GM21723 (cell line): ENCODE results near the gene MSI2.

Source experiments
- ATAC-seq: cut with Tn5 transposase; IDR thresholded peaks from one replicate; pipeline ENCODE4 v1.9.1; 2021; ENCODE audit warnings: mild to moderate bottlenecking, moderate library complexity; ENCODE audit not compliant: unreplicated experiment

Gene MSI2

DNA sequence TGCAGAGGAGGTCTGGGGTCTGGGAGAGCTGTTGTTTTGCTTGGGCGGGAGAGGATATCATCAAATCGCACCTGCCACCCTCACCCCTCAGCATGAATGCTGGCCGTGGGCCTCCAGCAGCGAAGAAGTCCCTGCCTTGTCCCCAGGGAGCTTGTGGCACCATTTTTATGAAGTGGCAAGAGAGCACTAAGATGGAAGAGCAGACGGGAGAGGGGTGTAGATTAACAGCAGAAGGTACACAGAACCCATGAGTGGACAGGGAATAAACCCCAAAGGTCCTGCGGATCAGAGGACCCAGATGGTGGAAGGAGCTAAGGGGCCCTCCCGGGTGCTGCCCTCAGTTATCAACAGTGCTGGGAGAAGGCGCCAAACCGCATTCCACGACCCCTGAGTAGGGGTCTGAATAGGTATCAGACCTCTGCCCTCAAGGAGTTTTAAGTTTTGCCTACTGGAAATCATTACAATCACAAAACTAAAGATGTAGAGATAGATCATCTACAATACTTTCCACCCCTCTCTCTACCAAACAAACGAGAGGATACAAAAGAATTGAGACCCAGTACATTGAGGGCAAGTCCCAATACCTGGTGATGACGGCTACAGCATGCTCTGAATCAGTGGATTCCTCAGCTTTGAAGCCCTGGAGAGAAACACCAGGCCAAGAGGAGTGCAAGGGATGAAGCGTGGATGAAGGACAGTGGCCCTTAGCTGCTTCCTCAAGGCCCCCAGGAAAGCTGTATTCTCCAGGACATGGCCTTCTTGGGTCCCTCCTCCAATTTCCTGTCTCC is 428.6 kb downstream of the MSI2 start:
- no peak for ATAC-seq

DNA sequence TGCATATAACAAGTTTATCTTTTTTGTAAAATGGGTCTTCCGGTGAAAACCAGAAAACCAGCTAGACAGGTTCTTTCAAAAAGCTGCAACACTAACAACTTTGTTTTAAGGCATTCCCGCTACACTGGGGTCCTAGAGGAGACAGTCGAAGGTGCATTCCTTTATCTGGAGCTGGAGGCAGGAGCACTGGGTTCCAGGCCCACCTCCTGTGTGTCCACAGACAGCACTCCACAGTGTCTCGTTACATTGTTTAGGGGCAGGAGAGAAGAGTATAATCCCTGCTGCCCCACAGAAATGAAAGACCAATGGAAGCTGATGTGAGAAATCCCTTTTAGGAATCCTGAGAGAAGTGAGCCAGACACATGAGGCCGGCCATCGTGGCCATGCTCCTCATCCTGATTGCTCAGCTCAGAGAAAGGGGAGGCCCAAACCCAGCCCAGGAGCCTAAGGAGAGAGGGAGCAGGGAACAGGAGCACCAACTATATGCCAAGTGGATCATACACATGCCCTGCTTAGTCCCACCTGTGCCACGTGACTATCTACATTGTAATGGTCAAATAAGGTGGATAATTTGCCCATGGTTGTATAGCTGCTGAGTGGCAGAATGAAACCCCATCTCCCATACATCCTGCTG is 429.3 kb downstream of the MSI2 start:
- no peak for ATAC-seq

DNA sequence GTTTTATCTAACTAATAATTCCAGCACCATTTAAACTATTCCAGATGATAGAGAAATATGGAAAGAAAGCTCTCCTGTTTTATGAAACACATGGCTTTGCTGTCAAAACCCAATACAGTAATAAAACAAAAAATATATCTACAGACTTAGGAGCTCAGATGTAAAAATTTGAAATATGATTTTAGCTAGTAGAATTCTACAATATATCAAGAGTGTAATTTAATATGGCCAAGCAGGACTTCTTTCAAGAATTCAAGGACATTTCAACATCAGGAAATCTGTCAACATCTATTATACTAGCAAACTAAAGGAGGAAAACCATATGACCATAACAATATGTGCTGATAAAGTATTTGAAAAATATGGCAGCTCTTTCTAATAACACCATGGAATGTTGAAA is 431.3 kb downstream of the MSI2 start:
- ATAC-seq, result no peak

DNA sequence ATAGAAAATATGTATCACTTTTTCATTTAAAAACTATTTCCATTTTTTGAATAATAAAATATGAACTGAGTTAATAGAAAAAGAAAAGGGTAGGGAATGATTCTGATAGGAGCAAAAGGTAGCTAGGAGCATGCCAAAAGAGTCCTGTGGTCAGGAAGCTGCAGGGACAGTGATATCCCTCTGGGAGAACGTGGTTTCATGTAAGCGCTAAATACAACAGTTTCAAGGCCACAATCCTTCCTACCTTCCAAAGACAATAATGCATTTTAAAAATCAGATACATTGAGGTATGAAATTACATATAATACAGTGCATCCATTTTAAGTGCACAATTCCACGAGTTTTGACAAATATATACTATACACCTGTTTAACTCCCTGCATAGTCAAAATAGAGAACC is 432.9 kb downstream of the MSI2 start:
- ATAC-seq, result no peak

DNA sequence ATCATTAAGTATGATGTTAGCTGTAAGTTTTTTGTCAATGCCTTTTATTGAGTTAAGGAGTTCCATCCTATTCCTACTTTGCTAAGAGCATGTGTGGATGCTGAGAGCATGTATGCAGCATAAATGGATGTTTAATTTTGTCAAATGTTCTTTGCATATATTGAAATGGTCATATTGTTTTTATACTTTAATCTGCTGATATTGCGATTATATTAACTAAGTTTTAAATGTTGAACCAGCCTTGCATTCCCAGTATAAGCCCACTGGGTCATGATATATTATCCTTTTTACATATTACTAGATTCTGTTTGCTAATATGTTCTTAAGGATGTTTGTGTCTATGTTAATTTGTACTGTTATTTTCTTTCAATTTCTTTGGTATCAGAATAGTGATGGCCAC is 435.6 kb downstream of the MSI2 start:
- ATAC-seq, result no peak

DNA sequence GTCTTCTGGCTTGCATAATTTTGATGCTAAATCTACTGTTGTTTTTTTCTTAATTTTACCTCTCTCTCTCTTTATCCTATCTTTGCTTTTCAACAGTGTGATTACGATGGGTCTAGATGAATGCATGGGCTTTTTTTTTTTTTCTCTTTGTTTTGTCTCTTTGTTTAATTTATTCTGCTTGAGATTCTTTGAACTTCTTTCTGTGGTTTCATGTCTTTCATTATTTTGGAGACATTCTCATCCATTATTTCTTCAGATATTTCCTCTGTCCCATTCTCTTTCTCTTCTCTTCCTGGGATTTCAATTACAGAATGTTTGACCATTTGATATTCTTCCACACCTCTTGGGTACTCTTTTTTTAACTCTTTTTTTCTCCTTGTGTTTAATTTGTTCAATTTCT is 436.4 kb downstream of the MSI2 start:
- no peak for ATAC-seq

DNA sequence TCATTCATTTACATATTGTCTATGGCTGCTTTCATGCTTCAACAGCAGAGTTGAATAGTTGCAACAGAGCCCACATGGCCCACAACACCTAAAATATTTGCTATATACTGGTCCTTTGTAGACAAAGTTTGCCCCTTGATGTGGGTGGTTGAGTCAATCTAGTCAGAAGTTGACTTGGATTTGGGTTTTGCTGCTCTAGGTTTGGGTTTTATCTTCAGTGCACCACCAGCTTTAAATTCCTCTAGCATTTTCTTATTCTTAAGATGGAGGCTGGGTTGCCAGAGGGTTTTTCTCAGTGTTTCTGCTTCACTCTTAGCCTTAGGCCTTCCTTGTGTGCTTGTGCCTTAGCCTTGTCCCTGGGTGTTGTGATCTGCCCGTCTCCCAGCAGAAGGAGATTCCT is 437.7 kb downstream of the MSI2 start:
- no peak for ATAC-seq

DNA sequence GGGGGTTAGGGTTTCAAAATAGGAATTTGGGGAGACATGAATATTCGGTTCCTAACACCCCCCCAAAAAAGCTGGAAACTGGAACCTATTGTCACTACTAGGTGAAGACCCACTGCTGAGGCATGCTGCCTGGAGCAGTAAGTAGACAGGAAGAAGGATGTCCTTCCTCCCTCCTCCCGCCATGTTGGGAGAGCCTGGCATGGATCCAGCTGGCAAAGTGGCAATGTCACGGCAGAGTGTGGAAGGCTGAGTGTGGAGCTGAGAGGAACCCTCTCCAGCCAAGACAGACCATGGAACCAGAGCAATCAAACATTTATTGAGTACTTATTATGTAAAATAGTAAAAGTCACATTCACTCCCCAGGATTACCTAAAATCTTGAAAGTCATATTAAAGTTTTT is 439.7 kb downstream of the MSI2 start:
- no peak for ATAC-seq

DNA sequence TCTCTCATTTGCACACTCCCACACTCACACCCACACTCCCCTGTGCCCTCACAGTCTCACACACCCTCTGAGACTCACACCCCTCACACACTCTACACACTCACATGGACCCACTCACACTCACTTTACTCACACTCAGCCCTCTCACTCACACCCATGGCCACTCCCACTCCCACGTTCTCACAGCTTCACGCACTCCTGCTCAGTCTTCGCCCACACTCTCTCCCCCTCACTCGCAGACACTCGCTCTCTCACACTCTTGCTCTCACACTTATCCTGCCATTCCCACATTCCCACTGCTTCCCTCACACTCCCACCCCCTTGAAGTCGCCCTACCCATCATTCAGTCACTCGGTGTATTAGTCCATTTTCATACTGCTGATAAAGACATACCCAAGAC is 440.9 kb downstream of the MSI2 start:
- no peak for ATAC-seq

DNA sequence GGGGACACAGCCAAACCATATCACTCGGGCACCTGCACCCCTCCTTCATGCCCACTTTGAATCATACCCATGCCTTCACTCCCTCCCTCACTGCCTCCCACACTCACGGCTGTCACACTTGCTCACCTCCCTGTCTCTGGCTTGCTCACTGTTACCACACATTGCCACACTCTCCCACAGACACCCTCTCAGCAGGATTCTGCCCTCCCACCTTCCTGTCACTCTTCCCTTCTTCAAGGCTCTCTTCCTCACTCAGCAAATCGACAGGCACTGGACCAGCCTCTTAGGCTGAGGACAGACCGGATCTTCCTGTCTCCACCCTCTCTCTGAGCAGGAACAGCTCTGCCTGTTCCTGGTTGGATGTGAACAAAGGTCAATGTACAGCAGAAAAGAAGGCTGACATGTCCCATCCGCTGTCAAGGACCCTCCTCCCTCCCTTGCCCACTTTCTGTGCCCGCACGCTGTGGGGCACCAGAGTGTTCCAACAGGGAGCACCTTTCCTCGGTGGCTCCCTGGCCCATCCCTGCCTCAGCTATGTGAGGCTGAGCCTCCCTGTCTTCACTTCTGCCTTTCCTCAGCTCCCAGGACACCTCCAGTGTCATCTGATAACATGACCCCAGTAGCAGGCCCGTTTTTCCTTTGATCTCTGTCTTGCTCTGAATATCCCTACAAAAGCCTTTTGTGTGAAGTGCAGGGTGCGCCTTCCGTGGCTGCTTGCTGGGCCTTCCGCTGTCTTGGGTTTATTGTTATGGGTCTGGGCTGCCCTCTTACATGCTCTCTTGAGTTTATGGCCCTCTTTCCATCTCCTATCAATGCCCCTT is 441.8 kb downstream of the MSI2 start:
- no peak for ATAC-seq

DNA sequence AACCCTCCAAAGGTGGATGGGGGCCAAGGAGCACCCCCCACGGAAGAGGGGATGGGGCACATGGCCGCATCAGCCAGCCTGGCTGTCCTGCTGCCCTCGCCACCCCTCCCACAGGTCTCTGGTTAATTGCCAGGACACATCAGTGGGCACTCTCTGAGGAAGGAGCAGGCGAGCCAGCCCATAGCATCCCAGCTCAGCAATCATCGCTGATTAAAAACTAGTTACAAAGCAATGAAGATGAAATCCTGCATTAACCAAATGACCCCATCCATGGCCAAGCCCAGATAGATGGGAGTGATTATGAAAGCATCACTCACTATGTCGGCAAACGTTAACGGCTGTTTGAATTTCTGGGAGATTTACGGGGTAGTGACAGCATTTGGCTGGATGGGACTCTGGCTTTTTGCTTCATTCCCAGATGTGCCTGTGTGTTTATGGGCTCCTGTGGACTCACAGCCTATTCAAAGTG is 443.5 kb downstream of the MSI2 start:
- no peak for ATAC-seq

DNA sequence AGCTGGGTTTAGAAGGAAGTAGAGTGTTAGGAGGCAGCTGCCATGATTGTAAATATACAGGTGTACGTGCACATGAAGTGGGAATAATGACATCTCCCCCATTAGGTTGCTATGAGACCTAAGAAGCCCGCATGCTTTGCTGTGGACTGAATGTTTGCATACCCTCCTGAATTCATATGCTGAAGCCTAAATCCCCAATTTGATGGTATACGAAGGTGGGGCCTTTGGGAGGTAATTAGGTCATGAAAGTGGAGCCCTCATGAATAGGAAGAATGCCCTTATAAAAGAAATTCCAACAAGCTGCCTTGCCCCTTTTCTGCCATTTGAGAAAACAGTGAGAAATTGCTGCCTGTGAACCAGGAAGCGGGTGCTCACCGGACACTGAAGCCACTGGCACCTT is 444.8 kb downstream of the MSI2 start:
- no peak for ATAC-seq

DNA sequence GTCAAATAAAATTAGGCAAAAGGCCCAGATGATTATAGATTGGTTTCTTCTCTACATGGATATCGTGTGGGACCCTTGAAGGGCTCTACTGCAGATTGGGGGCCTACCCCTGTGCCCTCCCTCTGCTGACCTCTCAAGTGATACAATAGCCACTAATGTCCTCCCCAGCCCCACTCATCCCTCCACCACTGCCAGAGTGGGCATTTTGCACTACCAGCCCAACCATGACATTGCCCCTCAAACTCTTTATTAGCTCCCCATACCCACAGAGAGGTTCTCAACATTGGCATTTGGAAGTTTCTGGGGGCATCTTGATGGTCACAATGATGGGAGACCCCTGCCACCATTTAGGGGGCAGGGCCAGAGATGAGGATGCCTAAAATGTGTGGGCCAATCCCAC is 446.9 kb downstream of the MSI2 start:
- ATAC-seq, result no peak

DNA sequence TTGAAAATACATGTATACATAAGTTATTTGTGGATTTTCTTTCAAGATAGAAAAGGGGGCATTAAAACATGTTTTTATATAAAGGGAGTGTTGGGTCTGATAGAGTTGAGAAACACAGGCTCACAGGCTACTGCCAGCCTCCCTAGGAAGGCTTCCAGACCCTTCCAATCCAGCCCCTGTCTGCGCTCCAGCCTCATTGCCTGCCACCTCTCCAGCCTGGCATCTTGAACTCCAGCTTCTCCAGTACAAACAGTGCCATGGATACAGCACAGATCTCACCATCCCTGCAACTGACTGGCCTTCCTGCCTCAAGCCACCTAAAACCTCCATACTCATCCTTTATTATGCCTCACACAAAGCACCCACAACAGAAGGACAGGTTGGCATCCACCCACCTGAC is 448.1 kb downstream of the MSI2 start:
- ATAC-seq, result no peak

DNA sequence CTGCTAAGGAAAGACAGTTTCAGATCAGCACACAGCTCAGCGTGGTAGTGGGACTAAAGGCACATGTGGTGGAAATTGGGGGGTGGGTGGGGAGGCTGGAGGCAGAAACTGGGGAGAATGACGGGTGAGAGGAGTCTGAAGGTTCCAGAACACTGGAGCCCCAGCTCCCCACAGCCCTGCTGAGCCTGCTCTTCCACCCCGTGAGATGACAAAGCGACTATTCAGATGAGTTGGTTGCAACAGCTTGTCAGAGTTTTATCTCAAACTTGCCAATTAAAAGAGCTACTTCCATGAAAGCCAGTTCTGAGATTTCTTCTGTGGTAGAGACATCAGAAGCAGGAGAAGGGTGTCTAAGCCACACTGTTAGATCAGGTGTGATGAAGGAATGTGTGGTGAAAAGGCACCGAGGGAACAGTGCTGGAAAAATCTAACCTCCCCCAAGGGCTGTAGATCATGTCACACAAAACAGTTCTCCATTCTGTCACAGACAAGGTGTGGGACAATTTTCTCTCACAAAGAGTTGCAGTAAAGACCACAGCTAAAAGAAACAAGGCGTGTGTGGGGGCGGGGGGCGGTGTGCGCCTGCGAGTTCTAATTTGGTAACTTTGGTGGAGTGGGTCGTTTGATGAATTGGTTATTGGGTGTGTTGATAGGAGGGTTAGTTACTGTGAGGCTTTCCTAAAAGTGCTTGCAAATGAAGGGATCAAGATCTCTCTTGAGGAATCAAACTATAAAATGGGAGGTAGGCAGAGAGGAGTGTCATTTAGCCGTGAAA is 449.8 kb downstream of the MSI2 start:
- no peak for ATAC-seq

DNA sequence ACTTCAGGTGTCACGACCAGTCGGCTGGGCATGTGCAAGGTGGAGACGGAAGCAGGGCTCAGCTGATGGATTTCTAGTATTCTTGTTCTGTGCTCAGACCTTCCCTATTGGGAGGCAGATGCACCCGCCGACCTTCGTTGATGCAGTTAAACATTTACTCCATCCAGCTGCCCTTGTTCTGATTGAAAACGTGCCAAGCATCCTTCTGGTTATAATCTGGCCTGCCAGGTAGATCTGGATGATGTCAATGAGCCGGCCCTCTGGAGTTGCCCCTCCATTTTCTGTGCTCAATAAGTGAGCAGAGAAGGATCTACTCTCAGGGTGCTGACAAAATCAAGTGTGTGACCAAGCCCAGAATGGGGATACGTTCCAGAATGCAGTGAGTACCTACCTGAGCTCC is 450.4 kb downstream of the MSI2 start:
- no peak for ATAC-seq

DNA sequence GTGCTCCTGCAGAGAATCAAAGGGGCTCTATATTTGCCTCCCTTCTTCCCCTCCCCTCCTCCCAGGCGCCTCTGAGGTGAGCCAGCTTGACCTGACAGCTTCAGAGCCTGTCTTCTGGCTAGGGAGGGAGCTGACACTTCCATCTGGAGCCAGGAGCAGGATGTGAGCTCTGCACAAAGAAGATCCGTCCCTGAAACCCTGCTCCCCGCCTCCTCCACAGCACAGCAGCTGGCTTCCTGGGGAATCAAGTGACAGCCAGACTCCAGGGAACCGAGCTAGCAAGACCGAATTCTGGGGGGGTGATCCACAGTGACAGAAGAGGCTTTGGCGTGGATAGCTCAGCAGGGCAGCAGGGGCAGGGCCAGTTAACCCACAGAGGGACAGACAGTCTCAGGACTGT is 451.6 kb downstream of the MSI2 start:
- ATAC-seq, result no peak

DNA sequence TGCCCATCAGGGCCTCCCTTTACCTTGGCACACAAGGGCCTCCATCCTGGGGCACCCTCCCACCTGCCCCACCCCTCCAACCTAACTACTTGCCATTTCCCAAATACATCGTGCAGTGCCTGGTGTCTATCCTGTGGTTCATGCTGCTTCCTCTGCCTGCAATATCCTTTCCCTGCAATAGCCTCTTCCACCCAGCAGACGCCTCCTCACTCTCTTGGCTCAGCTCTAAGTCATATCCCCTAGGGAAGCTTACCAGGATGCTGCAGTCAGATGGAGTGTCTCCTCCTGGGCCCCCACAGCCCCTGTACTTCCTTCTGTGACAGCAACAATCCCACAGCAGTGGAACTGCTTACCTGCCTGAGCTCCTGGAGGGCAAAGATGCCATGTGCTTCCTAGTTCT is 452.1 kb downstream of the MSI2 start:
- ATAC-seq, result no peak

DNA sequence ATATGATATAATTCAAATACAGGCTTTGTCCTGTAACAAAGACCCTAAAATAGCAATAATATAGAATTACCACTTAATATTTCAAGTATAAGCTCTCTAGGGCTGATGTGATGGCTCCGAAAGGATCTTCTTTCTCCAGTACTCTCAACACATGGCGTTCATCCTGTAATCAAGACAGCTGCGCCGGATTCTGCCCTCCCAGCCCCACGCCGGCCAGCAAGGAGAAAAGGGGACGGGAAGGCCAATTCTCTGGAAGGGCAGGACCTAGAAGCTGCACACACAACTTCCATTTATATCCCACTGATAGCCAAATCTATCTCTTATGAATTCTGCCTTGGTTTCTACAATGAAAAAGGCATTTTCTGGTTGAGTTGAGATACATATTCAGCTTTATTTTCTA is 456.8 kb downstream of the MSI2 start:
- no peak for ATAC-seq

DNA sequence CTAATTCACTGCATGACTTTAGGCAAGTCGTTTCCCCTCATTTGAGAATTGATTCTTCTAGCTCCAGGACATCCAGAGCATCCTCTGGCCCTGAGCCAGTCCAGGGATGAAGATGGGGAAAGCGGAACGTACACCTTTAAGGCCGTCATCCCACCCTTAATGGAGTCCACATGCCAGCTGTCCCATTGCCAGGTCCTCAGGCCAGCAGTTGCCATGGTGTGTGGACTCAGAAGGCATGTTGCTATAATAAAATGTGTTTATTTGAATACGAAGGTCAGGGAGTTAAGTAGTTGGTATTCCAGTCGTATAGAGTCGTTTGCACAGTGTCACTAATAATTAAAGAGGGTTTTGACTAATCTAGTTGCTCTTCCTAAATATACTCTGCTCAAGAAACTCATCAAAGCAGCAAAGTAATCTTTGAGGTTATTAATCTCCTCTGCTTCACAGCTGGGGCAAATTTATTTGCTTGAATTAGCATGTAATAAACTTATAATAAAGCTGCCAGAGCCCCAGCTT is 458.4 kb downstream of the MSI2 start:
- ATAC-seq, result no peak

DNA sequence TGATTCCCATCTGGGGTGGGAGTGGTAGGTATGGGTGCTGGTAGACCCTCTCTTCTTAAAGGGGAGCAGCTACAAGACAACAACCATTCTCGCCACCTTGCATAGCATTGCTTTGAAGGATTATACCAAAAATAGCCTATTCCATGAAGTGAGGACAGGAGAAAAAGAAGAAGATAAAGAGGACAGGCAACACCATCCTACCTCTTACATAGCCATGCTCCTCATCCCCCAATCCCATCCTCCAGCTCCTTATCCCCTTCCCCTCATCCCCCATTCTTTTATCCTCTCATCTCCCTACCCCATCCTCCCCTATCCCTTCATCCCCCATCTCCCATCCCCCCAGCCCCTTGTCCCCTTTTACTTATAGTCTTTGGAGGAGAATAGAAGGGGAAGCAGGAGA is 459.7 kb downstream of the MSI2 start:
- no peak for ATAC-seq
